Measurements from ENCODE around the gene PRR15L. TPM values are rescaled to one million over a fixed set of nuclear protein-coding genes. Genes with fewer than 3 reads are reported as not detected.
"Not testable (repeated sequence)": the region's sequence is repeated elsewhere in the genome, so short reads cannot be mapped to it uniquely, and the experiment has no call there.

The PRR15L gene
- total RNA-seq, 1 donor from 2014 or later, result not detected

DNA sequence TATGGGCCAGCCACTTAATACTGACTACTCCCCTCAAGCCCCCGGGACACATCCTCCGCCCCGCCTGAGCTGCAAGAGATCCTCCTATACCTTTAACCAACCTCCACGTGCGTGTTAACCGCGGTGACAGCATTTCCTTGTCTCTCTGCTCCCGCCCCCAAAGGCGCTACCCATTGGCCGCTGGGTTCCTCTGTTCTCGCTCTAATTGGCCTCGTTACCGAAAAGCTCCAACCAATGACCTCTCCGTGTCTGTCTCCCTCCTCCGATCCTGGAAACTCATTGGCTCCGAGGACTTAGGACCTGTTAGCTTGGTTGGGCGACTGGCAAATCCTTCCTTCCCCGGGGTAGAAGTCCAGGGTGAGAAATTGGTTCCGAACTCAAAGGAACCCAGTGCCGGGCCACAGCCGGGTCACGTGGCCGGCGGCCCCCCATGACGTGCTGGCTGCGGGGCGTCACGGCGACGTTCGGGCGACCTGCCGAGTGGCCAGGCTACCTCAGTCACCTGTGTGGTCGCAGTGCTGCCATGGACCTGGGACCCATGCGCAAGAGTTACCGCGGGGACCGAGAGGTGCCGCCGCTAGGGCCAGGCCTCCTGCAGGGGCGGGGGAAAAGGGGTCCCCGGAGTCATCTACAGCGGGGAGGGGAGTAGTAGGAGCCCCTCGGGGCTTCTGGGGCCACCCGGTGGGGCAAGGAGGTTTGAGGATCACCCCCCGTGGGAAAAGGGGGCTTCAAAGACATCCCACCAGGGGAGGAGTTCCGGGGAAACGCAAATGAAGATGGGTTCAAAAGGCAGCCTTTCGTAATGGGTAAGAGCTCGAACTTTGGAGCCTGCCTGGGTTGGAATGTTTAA, 16.2 kb downstream of the PRR15L start, which contains the start of gene PNPO:
Gene PNPO, plus strand, starts transcription at position 326 of the 850 bp plus-strand sequence. Its CDS starts 105 bp downstream, at position 431.
- DNase-seq (ENCODE audit: low spot score in 2 of 2) (peak; percentile 94 to 97), FAIRE-seq (peak; percentile 90)

DNA sequence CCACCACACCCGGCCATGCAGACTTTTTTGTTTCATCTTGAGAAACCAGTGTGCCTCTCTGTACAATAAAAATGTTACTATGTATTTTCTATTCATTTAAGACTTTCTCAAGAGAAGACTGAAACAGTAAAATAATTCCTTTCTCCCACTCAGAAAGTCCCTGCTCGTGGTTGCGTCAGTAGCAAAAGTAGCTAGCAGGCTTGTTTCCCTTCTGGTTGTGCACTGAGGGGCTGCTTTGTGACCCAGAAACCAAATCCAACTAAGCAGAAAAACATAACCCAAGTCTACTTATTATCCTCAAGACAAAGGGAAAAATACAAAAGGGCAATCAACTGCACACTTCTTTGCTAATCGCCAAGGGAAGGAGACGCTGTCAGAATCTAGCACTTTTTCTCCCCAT, 19.7 kb downstream of the PRR15L start:
- FAIRE-seq, result no peak

GRCh38 chr17:47935961-47936360, 21.7 kb downstream of the PRR15L start:
- DNase-seq (ENCODE audit: low spot score in 2 of 2), result no peak
- FAIRE-seq, result no peak

More for the DNA sequence above, 19.7 kb downstream of the PRR15L start:
- no peak for DNase-seq (ENCODE audit: low spot score in 2 of 2)

DNA sequence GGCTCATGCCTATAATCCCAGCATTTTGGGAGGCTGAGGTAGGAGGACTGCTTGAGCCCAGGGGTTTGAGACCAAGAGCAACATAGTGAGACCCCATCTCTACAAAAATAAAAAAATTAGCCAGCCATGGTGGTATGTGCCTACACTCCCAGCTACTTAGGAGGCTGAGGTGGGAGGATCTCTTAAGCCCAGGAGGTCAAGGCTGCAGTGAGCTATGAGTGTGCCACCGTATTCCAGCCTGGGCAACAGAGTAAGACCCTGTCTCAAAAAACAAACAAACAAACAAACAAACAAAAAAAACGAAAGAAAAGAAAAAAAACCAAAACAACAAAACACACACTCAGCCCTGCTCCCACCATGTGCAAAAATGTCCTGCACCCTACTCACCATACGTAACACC, 22.2 kb downstream of the PRR15L start:
- DNase-seq (ENCODE audit: low spot score in 2 of 2); FAIRE-seq: not testable (repeated sequence)

DNA sequence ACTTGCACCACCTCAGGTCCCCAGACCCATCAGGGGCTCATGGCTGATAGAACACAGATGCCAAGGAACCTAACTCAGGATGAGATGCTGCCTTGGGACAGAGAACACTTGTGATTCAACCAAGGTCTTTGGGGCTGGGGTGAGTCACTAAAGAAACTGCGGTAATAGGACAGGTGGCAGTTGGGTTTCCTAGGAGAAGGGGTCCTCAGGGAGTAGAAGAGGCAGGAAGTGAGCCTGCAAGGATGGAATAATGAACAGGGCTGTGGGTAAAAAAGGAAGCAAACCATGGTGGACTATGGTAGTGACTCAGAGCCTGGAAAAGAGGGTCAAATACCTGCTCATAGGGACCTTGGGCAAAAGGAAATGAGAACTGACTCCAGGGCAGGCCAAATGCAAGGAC, 22.8 kb downstream of the PRR15L start:
- FAIRE-seq, result no peak
- DNase-seq (ENCODE audit: low spot score in 2 of 2), result no peak

GRCh38 chr17:47931848-47932247, 25.8 kb downstream of the PRR15L start:
- DNase-seq (ENCODE audit: low spot score in 2 of 2), result no peak
- FAIRE-seq, result no peak

- FAIRE-seq (no peak), DNase-seq (ENCODE audit: low spot score in 2 of 2) (no peak)
These were observed 28.3 kb downstream of the PRR15L start for GRCh38 chr17:47929218-47930000.

- no peak for DNase-seq (ENCODE audit: low spot score in 2 of 2)
- FAIRE-seq, result no peak
These were observed 29.3 kb downstream of the PRR15L start for GRCh38 chr17:47928415-47928814.

DNA sequence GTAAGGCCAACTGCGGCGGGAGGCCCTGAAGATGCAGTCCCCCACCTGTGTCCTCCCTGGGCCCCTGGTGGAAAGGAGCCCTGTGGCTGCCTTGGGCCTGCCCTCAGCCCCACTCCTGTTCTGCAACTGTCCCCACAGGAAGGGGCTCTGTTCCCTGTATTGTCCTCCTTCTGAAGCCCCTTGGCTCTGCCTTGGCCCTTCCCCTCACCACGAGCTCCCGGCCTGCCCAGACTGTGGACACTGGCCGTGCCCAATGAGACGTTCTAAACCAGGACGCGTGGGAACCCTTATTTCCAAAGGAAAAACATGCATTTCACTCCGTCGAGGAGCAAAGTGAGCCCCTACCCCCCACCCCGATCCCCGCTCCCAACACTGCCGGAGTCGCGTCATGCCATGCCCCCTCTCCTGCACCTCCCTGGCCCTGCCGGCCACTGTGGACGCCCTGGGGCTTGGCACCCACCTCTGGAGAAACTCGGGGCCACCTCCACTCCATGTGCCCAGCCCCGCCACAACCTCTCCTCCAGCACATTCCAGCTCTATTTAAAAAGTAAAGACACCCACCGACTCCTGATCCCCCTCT, 29.8 kb downstream of the PRR15L start:
- DNase-seq (ENCODE audit: low spot score in 2 of 2), result no peak

DNA sequence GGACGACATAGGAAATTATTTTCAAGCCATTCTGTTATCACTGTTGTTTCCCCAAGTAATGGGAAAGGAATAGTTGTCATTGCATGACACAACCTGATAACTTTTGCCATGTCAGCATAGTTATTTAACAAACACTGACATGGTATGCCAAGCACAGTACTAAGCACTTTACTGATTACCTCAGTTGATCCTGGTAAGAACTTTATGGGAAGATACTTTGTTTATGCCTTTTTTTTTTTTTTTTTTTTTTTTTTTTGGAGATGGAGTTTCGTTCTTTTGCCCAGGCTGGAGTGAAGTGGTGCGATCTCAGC, 32.0 kb downstream of the PRR15L start:
- DNase-seq (ENCODE audit: low spot score in 2 of 2) (no peak), FAIRE-seq (no peak)

More for the DNA sequence above, 29.8 kb downstream of the PRR15L start:
- no peak for FAIRE-seq

- FAIRE-seq (no peak), DNase-seq (ENCODE audit: low spot score in 2 of 2) (no peak)
These were observed 32.7 kb downstream of the PRR15L start for GRCh38 chr17:47924785-47925677.

DNA sequence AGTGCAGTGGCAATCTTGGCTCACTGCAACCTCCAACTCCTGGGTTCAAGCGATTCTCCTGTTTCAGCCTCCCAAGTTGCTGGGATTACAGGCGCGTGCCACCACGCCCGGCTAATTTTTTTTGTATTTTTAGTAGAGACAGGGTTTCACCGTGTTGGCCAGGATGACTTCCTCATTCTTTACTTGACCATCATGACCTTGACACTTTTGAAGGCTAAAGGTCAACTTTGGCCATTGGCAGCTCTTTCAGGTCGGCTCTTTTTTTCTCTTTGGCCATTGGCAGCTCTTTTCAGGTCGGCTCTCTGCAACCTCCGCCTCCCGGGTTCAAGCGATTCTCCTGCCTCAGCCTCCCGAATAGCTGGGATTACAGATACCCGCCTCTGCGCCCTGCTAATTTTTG, 37.8 kb downstream of the PRR15L start:
- not testable (repeated sequence) for DNase-seq (ENCODE audit: low spot score in 2 of 2); FAIRE-seq

DNA sequence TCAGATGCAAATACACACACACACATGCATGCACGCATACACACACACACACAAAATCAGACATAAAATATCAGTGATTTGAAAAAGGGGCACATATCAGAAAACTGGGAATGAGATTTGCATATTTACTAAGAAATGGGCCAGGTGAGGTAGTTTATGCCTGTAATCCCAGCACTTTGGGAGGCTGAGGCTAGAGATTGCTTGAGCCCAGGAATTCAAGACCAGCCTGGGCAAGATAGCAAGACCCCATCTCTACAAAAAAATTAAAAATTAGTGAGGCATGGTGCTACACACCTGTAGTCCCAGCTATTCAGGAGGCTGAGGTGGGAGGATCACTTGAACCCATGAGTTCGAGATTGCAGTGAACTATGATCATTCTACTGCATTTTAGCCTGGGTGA, 38.7 kb downstream of the PRR15L start:
- no peak for DNase-seq (ENCODE audit: low spot score in 2 of 2)
- FAIRE-seq, result no peak

DNA sequence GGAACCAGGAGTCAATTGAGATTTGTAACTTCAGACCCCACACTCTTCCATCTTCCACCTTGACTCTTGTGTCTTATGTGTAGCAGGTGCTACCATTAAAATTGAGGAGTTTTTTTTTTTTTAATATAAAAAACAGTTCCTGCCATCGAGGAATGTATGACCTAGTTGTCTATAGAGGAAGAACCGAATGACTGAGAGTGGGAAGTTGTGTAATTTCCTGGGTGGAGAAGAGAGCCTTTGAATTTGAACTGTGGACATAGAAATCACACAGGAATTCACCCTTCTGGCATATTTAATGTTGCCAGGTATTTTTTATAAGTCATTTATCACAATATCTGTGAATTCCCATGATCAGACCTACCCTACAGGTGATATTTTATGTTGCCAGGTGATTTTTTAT, 39.7 kb downstream of the PRR15L start:
- FAIRE-seq (no peak), DNase-seq (ENCODE audit: low spot score in 2 of 2) (no peak)

- no peak for DNase-seq (ENCODE audit: low spot score in 2 of 2)
- FAIRE-seq, result no peak
These were observed 40.1 kb downstream of the PRR15L start for GRCh38 chr17:47917581-47917980.

GRCh38 chr17:47916489-47917208, 41.0 kb downstream of the PRR15L start:
- no peak for FAIRE-seq

DNA sequence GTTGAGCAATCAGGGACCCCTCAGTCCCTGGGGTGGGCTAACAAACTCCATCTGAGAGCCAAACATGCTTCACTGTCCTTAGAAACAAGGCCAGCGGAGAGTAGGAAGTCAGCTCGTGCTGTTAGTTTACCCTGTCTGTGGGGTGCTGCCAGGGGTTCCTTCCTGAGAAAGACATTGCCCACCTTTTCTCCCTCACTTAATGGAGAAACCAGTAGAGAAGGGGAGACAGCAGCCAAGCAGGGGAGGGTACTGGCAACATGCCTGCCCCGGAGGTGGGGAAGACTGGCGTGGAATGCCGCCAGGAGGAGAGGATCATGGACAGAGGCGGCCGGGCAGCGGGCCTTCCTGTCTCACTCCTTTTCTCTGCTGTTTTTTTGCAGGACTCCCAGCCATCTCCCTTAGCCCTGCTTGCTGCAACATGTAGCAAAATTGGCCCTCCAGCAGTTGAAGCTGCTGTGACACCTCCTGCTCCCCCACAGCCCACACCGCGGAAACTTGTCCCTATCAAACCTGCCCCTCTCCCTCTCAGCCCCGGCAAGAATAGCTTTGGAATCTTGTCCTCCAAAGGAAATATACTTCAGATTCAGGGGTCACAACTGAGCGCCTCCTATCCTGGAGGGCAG, 41.8 kb downstream of the PRR15L start:
- DNase-seq (ENCODE audit: low spot score in 2 of 2) (no peak), FAIRE-seq (no peak)

More at GRCh38 chr17:47916489-47917208, 41.0 kb downstream of the PRR15L start:
- DNase-seq (ENCODE audit: low spot score in 2 of 2), result no peak

DNA sequence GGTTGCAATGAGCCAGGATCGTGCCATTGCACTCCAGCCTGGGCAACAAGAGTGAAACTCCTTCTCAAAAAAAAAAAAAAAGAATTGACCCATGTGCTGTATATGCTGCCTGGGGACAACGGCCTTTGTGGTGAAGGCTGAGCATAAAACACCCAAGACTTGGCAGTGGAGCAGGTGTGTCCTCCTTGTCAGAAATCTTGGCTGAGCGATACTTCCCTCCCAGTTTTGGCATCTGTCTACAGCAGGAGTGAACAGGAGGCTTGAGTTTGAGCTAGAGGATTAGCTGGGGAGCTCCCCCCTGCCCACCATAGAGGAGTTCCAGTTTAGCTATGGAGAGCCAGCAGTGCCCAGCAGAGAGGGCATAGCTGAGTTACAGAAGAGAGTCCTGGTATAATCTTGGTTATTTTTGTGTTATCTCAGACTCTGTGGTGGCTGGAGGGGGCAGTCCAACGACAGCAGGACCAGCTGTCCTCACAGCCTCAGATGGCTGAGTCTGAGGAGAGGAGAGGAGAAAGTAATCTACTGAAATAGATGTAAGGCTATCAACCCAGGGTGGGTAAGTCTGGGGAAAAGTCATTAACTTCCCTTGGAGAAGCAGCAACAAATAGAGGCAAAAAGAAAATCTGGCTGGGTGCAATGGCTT, 43.3 kb downstream of the PRR15L start:
- DNase-seq (ENCODE audit: low spot score in 2 of 2), result no peak

DNA sequence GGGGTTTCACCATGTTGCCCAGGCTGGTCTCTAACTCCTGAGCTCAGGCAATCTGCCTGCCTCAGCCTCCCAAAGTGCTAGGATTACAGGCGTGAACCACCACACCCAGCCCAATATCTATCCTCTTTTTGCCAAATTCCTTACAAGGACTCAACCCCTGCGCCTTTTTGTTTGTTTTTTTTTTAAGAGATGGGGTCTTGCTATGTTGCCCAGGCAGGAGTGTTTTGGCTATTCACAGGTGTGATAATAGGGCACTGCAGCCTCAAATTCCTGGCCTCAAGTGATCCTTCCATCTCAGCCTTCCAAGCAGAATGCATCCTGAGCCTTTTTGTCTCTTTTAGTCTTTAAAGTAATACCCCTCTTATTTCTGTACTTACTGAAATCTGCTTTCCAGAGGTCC, 44.6 kb downstream of the PRR15L start:
- FAIRE-seq (no peak), DNase-seq (ENCODE audit: low spot score in 2 of 2) (no peak)

More for the DNA sequence above, 43.3 kb downstream of the PRR15L start:
- no peak for FAIRE-seq
